ENCODE measurements around the gene PHETA2.
"Not testable (repeated sequence)": the region's sequence is repeated elsewhere in the genome, so short reads cannot be mapped to it uniquely, and the experiment has no call there.

PHETA2 gene

DNA sequence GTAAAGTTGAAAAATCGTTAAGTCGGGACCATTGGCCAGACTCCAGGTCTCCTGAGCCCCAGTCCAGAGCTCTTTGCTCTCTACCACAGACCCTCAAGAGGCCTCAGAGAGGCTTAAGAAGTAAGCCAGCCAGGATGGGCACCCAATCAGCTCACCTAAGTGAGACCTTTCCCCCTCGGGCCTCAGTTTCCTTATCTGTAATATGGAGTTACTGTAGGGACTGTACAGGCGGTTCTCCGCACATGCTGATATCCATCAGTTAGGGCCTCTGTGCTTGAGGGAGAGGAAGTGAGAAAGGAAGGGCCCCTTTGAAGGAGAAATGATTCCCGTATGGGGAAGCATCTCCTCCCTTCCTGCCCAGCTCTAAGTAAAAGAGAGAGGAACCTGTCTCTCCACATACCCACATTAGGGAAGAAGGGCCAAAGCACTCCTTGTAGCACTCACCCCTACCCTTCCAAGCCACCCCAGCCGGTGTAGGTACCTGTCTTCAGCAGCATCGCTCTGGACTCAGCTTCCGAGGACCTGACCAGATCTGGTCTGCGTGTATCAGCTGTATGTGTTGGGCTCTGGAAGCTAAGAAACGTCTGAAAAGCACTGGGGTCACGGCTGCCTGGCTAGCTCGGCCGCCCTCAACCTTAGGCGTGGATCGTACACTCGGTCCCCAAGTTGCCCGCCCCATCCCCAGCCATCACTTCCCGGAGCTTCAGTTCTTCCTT is 4.1 kb upstream of the PHETA2 start:
- DNase-seq (ENCODE audit: low spot score): no peak

DNA sequence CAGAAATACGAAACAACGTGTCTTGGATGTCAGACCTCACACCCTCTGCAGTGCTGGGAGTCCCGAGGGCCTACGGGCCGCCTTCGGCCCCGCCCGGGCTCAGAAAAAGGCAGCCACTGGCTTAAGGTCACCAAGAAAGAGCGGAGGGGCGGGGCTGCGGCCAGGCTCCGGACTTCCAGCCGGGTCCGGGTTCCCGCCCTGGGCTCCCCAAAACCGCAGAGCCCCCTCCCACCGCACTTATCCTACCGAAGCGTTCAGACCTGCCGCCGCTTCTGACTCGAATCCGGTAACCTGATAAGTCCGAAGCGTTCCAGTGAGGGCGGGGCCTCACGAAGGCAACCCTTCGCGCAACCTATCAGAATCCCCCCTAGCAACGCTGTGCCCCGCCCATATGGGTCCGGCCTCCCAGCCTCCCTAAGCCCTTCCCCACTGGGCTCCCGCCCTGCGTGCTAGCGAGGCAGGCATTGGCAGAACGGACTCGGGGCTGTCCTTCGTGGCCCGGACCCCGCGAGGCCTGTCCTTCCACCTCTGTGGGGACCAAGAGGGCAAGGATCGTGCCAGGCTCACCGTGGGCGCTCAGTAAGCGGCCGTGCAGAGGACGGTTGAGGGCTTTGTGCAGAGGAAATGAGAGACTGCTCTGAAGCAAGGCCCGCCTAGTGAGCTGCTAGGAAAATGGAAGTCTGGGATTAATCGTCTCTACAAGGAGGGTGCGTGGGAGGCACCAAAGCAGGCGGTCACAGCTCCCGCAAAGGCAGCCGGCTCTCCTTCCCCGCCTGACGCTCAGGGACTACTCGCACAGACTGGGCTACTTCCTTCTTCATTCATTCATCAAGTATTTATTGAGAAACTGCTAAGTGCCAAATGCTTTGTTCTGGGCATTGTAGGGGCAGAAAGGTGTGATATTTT is 3.3 kb upstream of the PHETA2 start, which contains the start of gene NAGA:
Gene NAGA (minus strand): TSS at position 296 of the 906 bp plus-strand sequence. CDS start 515 bp downstream, outside the sequence.
- peak; percentile 93 for DNase-seq (ENCODE audit: low spot score)

DNA sequence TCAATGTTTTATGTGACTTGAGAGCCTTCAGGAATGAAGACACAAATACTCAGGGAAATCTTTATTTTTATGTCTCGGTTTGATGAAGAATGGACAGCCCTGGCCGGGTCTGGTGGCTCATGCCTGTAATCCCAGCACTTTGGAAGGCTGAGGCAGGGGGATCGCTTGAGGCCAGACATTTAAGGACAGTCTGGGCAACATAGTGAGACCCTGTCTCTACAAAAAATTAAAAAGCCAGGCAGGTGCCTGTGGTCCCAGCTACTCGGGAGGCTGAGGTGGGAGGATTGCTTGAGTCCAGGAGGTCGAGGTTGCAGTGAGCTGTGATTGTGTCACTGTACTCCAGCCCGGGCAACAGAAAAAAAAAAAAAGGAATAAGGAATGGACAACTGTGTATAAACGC is 2.5 kb upstream of the PHETA2 start:
- not testable (repeated sequence) for DNase-seq (ENCODE audit: low spot score)

- no peak for DNase-seq (ENCODE audit: low spot score)
These were observed 1.3 kb upstream of the PHETA2 start for GRCh38 chr22:42072606-42073330.

DNA sequence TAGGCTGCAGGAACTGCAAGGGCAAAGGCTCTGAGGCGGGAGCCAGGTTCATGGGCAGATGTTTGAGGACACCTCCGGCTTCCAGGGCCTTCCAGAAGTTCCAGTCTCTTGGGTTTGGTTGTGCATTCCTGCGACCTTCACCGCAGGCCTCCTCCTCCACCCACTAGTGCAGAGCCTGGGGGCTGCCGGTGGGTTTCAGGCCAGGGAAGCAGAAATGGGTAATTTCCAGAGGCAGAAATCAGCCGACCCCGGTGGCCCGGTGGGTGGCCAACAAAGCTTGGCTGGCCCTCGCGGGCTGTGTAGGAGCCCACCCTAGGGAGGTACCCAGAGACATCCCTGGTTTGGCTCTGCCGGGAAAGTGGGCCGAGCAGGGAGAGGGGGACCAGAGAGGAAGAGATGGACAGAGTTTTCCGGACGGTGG is 417 bp upstream of the PHETA2 start:
- DNase-seq (ENCODE audit: low spot score): no peak

GRCh38 chr22:42074846-42075676 is 1.0 kb downstream of the PHETA2 start:
- DNase-seq (ENCODE audit: low spot score): no peak

DNA sequence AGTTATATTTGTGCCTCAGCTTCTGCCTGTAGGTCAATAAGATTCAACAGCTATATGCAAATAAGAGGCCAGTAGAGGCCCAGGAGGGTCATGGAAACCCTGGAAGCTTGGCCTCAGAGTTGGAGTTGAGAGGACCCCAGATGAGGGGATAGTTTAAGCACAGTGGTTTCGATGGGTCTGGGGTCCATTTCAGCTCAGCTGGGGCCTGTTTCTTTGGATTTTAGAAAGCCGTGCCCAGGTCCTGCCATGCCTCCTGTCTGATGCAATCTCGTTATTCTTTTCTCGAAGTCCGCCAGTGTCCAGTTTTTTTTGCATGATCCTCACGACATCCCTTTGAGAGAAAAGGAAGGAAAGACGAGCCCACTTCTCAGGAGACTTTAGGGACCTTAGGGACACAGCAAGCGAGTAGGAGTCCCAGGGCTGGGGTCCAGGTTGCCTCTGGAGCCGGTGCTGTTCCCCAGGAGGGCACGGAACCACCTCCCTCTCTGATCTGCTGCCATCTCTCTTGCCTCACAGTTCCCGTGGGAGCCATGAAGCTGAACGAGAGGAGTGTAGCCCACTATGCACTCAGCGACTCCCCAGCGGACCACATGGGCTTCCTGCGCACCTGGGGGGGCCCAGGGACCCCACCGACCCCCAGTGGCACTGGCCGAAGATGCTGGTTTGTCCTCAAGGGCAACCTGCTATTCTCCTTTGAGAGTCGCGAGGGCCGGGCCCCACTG is 2.9 kb downstream of the PHETA2 start:
- DNase-seq (ENCODE audit: low spot score): no peak

DNA sequence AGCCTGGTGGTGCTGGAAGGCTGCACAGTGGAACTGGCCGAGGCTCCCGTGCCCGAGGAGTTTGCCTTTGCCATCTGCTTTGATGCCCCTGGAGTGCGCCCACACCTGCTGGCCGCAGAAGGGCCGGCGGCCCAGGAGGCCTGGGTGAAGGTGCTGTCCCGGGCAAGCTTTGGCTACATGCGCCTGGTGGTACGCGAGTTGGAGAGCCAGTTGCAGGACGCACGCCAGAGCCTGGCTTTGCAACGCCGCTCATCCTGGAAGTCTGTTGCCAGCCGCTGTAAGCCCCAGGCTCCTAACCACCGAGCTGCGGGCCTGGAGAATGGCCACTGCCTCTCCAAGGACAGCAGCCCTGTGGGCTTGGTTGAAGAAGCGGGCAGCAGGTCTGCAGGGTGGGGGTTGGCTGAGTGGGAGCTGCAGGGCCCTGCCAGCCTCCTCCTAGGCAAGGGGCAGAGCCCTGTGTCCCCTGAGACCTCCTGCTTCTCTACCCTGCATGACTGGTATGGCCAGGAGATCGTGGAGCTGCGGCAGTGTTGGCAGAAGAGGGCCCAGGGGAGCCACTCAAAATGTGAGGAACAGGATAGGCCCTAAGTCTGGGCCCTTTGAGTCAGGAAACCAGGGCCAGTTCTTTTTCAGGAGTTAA is 3.6 kb downstream of the PHETA2 start:
- DNase-seq (ENCODE audit: low spot score): no peak

DNA sequence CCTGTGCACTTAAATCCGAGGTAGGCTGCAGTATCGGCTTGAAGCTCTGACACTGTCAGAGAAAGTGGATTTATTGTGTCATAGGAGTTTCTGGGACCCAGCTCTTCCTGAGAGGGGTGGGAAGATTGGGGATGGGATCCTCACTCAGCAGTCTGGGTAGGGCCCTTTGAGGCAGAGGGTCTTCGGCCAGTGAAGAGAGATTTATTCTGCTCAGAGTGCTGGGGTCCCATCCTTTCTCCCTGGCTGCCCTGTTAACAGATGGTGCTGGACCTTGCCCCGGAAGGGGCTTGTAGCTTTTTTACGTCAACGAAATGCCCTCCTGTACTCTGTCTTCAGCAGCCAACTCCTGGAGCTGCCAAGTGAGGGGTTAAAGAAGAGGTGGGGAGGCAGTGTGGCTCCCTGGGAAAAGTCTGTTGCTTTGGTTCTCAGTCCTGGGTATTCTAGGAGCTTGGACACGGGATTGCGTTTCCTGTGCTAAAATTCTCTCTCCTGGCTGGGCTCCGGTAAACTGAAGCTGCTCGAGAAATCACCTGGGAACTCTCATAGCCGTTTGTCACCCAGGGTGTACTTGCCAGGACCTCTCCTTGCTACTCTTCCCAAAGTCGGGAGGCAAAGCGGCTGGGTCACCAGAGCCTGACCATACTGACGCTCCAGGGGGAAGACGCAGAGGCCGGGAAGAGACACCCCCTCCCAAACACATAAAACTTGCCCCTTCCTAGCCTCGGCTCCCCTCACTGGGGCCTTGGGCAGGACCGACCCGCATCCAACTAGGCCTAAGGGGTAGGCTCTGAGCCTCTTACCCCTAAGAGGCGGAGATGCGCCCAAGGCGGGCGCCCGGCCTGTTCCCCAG is 4.6 kb downstream of the PHETA2 start:
- no peak for DNase-seq (ENCODE audit: low spot score)

- peak; percentile 98 for DNase-seq (ENCODE audit: low spot score)
These were observed 5.5 kb downstream of the PHETA2 start, which contains the start of gene SMDT1 for GRCh38 chr22:42079319-42080251. Gene SMDT1 (plus strand): TSS chr22:42079700. CDS start chr22:42079769, 69 bp downstream.

DNA sequence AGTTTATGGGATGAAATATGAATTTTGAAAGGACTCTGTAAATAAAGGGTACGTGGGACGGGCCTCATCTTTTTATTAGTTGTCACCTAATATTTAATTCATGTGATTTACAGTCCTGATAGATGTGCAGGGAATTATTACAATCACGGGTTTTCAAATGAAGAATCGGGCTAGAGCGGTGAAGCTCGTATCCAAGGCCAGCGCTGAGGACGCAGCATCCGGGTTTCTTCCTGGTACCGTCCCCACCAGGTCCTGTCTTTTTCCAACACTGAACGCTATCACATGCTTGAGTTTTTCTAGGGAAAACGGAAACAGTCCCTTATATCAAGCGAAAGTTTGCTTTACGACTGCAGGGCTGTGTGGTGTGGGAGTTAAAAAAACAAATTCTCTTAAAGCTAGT is 6.2 kb downstream of the PHETA2 start:
- no peak for DNase-seq (ENCODE audit: low spot score)

DNA sequence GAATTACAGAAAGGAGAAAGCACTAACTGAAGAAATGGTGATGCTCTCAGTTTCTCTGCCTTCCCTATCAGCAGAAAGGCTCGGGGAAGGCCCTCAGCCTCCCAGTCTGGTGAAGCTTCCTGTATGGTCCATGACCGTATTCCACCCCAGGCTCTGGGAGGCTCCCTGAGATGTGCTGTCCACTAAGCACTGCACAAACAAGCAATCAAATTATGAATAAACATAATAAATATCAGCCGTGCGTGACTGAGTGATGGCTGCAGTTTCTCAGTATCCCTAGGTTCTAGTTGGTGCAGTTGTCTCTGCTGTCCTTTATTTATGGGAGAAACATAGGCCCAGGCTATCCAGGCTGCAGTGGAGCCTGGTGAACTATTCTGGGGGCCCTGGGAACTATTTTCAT is 9.1 kb downstream of the PHETA2 start:
- no peak for DNase-seq (ENCODE audit: low spot score)

DNA sequence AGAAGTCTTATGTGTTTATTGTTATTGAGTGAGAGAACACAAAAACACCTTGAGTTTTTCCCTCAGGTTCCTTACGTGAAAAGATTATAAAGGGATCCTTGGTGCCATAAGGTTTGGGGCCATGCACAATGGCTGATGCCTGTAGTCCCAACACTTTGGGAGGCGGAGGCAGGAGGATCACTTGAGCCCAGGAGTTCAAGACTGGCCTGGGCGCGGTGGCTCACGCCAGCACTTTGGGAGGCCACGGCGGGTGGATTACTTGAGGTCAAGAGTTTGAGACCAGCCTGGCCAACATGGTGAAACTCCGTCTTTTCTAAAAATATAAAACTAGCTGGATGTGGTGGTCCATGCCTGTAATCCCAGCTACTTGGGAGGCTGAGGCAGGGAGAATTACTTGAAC is 10.8 kb downstream of the PHETA2 start:
- DNase-seq (ENCODE audit: low spot score): no peak

- no peak for DNase-seq (ENCODE audit: low spot score)
These were observed 12.0 kb downstream of the PHETA2 start for GRCh38 chr22:42086051-42086450.

DNA sequence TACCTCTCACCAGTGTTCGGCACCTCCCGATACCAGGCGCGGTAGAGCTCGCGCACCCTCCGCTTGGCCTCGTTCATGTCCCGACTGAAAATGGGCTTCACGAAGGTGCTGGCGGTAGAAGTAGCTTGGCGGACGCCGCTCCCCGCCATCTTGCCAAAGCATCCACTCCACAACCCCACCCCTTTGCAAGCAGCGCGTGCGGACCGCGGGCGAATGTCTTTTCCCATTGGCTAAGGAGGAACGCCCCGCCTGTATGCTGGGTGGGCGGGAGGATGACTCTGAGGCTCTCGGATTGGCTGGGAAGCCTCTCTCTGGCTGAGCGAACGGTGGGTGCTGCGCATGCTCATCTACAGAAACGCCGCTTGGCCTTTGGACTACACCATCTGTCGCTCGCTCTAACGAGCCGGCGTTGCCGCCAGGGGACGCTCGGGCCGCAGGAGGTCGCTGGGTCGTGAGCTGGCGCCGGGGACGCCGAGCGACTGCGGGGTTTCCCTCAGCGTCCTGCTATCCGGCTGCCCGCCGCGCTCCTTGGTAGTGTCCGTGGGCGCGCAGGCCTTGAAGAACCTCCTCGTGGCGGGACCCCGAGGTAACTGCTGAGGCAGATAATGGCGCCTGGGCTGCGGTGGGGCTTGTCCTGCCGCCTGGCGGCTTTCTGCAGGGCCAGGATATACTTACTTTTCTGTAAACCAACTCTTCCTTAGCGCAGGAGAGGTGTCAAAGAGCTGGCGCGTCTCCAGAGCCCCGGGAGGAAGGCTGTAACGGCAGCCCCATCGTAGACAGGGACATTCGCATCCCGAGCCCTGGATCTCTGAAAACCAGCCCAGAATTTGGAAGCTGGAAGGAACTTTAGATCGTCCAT is 16.8 kb downstream of the PHETA2 start, which contains the start of gene NDUFA6:
Gene NDUFA6 (minus strand): TSS at position 177 of the 859 bp plus-strand sequence. CDS start 28 bp downstream, at position 149.
- DNase-seq (ENCODE audit: low spot score): peak; percentile 99

DNA sequence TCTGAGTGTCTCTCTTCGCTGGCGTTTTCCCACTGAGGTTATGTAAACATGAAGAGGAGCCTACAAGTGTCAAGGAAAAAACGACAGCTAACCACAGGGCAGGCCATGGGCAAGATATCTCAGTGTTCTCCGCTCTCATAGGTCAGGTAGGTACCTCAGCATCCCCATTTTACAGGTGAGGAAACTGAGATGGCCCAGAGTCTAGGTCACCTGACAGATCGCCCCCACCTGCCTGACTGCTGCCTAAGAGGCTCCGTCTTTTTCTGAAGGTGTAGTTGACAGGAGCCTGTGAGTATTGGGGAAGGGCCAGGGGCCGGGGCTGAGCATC is 17.4 kb downstream of the PHETA2 start:
- DNase-seq (ENCODE audit: low spot score): no peak

- no peak for DNase-seq (ENCODE audit: low spot score)
These were observed 27.2 kb downstream of the PHETA2 start for GRCh38 chr22:42101199-42101598.
